Measurements from ENCODE around the gene ZDHHC21.
"Not testable (repeated sequence)": the region's sequence is repeated elsewhere in the genome, so short reads cannot be mapped to it uniquely, and the experiment has no call there.

ZDHHC21 gene

DNA sequence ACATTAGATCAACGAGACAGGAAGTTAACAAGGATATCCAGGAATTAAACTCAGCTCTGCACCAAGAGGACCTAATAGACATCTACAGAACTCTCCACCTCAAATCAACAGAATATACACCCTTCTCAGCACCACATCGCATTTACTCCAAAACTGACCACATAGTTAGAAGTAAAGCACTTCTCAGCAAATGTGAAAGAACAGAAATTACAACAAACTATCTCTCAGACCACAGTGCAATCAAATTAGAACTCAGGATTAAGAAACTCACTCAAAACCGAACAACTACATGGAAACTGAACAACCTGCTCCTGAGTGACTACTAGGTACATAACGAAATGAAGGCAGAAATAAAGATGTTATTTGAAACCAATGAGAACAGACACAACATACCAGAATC is 10.6 kb downstream of the ZDHHC21 start:
- not testable (repeated sequence) for DNase-seq (ENCODE audit: low read depth, low spot score)

DNA sequence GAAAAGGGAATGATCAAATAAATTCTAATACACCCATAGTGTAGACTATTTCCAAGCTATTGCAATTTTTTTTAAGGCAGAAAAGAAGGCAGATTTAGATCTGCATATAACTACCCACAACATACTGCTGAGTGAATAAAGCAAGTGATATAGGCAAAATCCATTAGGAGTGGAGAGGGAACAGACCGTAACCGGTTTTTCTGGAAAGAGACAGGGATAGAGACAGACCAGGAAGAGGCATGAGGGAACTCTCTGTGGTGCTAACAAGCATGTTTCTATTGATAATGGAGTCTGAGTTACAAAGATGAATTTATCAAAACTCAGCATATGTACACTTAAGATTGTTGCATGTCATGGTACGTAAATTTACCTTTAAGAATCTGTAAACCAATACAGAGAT is 14.5 kb downstream of the ZDHHC21 start:
- DNase-seq (ENCODE audit: low read depth, low spot score), result no peak

DNA sequence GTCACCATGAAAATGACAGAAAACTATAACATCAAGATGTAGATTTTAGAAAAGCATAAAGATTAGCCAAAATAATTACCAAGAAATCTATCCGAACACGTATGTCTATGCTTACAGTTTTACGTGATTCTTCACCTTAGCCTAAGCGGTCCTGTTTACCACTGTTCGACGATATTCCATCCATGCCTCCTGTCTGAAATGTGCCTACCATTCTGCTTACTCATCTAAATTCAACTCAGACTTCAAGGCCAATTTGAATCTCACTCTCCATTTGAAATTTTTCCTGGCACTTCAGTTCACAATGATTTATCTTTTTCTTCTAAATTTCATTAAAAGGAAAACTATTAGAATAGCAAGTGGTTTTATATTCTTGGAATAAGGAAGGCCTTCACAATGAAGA is 15.4 kb downstream of the ZDHHC21 start:
- no peak for DNase-seq (ENCODE audit: low read depth, low spot score)

DNA sequence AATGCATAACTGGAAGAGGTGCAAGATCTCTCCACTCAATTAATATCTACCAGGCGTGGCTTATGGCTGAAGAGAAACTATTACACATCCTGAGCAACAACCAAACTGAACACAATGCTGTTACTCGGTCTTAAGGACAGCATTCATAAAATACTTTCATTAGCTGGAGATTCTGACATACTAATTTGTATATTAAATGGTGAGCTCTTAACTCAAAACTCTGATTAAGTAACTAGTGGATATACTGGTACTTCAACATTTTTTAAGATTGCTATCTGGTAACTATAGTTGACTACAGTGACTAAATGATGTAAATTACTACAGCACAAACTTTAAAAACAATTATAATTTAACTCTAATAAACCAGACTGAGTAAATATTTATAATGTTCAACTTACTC is 15.8 kb downstream of the ZDHHC21 start:
- DNase-seq (ENCODE audit: low read depth, low spot score), result no peak

DNA sequence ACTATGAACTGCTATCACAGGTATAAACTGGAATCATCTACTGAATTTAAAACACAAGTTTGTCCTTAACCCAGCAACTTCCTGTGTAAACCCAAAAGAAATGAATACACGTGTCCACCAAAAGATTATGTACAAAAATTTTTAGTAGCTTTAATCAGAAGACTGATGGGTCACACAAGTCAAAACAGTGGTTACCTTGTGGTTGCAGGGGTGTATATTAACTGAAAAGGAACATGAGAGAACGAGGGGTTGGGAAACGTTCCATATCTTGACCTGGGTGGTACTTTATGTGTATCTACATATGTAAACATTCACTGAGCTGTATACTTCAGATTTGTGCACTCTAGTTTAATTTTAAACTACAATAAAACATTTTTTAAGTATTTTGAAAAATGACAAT is 18.6 kb downstream of the ZDHHC21 start:
- no peak for DNase-seq (ENCODE audit: low read depth, low spot score)

DNA sequence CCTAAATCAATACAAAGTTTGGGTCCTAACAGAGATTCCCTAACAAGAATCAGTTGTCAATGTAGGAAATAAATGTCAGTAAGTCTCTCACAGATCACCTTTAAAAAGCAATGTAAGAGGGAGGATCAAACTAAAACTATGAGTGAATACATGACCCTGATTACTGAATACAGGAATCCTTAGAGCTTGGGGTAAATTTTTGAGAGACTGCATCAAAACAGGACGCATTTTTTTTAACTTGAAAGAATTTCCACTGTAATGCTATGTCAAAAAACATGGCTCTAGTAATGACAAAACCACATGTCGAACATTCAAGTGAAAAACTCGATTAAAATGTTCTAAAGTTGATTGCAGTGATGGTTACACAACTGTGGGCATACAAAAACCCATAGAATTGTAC is 21.9 kb downstream of the ZDHHC21 start:
- DNase-seq (ENCODE audit: low read depth, low spot score), result no peak

DNA sequence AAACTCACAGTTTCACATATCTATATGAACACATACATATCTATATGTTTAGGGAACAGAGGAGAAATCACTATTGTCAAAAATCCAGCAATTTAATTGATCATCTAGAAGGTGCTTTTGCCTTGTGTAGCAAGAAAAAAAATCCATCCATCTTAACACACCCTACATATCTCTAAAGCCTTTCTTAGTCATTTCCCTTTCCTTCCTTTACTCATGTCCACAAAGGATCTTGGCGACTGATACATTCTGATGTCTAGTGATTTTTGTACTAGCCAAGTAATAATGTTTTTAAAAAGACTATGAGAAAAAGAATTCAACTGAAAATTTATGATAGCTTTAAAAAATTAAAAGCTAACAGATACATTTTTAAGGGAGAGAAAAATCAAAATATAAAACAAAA is 22.5 kb downstream of the ZDHHC21 start:
- DNase-seq (ENCODE audit: low read depth, low spot score), result no peak

DNA sequence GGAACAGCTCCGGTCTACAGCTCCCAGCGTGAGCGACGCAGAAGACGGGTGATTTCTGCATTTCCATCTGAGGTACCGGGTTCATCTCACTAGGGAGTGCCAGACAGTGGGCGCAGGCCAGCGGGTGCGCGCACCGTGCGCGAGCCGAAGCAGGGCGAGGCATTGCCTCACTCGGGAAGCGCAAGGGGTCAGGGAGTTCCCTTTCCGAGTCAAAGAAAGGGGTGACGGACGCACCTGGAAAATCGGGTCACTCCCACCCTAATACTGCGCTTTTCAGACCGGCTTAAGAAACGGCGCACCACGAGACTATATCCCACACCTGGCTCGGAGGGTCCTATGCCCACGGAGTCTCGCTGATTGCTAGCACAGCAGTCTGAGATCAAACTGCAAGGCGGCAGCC is 29.2 kb downstream of the ZDHHC21 start:
- not testable (repeated sequence) for DNase-seq (ENCODE audit: low read depth, low spot score)

DNA sequence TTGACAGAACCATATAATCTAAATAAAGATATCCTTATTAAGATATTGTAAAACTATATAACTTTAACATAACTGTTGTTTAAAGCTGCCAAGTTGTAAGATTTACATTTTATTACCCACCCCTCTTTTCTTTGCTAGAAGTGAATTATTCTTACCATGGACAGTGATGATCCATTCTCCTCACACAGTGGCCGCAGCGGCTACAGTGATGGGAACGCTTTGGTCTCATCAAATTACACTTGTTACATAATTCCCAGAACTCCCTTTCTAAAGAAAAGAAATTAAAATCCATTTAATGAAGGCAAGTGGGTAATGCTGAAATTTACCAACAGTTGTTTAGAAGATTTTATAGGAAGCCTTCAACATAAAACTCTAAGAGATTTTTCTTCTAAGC is 31.2 kb downstream of the ZDHHC21 start:
- DNase-seq (ENCODE audit: low read depth, low spot score), result no peak

DNA sequence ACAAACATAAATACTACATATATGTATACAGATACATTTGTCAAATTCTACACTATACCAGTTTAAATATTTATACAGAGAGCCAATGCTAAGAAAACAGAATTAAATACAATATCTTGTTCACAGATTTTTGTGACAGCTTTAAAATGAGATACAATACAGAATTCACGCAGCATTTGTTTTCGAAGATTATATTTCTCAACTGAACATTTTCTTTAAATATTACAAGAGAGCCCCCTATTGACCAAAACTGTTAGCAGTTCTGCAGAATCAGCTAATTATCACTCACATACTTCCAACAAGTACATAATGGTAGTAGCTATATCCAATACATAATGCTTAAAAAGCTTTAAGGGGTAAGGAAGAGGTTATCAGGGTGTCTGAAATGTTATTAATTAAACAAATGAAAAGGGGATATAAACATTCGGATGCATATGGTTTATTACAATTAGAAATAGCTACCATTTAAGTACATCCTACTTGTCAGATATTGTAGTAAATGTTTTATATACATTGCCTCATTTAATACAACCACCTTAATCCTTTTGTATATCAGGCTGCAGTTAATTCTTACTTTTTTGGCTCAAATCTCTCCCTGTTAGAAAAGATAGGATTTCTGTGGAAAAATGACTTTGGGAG is 31.7 kb downstream of the ZDHHC21 start:
- no peak for DNase-seq (ENCODE audit: low read depth, low spot score)

DNA sequence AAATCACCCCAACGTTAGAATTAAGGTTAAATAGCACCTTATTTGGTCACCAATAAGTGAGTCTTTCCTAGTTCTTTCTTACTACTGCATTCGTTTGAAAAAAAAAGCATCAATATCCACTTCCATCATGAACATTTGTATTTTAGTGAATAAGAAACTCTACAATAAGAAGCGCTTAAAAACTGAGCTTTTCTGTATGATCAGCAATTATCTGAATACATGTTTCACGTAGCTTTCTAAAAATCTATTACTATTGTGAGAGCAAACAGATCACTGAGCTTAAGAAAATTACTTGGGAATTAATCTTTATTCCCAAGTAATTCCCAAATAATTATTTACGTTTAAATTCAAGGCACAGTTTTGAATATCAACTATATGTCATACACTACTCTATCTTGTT is 32.5 kb downstream of the ZDHHC21 start:
- no peak for DNase-seq (ENCODE audit: low read depth, low spot score)

DNA sequence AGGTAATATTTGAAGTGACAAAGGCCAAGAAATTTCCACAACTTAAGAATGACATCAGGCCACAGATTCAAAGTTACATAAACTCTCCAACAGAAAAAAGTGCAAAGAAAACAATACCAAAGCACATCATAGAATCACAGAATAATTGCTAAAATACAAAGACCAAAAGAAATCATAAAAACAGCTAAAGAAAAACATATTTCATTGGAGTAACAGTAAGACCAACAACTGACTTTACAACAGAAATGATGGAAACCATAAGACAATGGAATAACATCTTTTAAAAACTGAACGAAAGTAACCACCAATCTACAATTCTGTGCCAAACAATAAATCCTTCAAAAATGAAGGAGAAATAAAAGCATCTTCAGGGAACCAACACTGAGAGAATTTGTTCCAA is 38.3 kb downstream of the ZDHHC21 start:
- DNase-seq (ENCODE audit: low read depth, low spot score), result no peak

DNA sequence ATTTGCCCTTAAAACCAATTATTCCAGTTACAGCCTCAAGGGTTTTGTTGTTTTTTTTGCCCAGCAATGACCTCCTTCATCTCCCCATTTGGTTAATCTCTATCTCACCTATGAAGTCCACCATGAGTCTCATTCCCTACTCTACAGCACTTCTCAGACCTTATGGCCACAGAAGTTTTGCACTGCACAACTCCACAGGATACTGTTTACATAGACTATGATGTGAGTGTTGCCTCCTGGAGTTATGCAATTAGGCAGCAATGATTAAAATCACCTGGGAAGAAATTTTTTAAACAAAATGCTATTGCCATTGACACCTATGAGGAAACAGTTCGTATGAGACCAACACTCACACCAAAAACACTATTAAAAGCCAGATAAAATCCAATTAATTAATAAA is 39.7 kb downstream of the ZDHHC21 start:
- no peak for DNase-seq (ENCODE audit: low read depth, low spot score)

DNA sequence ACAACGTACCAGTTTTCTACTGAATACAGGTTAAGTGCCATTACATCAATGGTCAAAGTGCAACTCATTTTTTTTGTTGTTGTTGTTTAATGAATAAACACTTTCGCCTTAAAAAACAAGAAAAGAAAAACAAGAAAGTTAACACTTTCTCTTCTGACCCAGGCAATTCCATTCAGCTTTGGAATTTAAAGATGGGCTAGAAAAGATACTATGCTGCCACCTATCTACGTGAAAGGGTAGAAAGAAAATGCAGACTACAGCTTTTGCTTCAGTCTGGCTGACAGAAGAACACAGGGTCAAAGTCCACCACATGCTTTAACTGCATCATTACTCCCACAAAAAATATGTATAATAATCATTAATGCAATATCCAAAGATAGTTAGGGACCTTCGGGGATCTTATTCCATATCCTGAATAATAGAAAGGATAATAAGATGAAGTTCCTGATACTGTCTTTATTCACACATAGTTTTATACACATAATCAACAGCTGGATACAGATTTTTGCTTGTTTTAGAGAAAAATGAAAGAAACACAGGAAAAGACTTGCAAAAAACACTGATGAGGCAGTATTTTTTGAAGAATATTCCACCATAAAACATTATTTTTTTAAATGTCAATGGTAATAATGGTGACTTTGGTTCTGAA is 40.4 kb downstream of the ZDHHC21 start:
- peak; percentile 8 for DNase-seq (ENCODE audit: low read depth, low spot score)

DNA sequence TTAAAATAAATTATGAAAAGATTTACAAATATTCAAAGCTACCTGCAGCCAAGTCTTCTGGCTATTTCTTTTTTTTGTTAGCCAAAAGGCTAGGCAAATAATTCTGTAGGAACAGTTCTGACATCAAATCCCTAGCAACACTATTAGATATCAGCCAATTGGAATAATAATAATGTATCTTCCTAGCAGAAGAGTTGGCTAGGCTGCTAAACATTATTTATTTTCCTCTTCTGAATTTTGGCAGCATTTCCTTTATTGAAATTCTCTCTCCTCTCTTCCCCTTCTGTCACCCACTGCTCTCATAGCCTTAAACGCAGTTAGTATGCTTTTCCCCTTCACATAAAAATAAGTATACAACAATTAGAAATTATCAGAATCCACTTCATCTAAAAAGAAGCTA is 42.6 kb downstream of the ZDHHC21 start:
- no peak for DNase-seq (ENCODE audit: low read depth, low spot score)

DNA sequence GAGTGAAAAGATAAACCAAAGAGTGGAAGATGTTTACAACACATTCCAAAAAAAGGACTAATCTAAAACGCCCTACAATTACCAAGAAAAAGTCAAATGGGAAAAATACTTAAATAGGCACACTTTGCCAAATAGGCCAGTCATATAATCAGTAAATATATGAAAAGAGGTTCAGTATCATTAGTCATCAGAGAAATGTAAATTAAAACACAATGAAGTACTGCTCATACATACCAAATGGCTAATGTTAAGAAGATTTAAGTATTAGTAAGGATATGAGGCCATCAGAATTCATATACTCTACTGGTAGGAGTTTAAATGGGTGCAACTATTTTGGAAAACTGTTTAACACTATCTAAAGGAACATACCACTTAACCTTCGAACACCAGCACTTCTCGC is 47.6 kb downstream of the ZDHHC21 start:
- no peak for DNase-seq (ENCODE audit: low read depth, low spot score)

DNA sequence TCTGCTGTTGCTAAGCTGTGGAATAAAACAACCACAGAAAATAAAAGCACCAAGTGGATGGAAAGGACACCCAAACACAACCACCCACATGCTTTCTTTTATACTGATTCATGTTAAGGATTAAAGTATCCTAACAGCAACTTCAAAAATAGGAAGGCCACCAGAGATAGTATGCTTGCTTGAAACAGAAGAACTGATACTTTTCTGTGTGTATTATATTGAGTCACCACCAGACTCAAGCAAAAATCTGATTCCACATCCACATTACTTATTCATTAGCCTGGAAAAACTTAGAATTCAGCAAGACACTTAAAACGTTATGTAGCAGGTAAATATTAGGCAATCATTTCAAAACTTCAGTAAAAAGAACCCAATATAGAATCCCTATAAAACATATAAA is 52.3 kb downstream of the ZDHHC21 start:
- no peak for DNase-seq (ENCODE audit: low read depth, low spot score)

DNA sequence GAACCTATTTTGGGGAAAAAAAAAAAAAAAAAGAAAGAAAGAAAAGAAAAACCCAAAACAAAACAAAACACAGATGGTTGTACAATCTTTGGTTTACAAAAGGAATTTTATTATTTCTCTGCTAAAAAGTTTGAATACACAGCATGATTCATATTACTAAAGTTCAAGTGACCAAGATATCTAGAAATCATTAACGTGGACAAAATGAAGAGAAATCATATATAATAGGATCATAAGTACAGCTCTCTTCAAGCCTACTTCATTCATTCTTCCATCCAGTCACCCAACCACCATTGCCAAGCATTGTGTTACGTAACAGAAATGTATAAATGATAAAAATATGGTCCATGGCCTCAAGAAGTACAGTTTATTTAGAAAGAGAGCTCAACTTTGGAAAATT is 52.9 kb downstream of the ZDHHC21 start:
- DNase-seq (ENCODE audit: low read depth, low spot score), result no peak

DNA sequence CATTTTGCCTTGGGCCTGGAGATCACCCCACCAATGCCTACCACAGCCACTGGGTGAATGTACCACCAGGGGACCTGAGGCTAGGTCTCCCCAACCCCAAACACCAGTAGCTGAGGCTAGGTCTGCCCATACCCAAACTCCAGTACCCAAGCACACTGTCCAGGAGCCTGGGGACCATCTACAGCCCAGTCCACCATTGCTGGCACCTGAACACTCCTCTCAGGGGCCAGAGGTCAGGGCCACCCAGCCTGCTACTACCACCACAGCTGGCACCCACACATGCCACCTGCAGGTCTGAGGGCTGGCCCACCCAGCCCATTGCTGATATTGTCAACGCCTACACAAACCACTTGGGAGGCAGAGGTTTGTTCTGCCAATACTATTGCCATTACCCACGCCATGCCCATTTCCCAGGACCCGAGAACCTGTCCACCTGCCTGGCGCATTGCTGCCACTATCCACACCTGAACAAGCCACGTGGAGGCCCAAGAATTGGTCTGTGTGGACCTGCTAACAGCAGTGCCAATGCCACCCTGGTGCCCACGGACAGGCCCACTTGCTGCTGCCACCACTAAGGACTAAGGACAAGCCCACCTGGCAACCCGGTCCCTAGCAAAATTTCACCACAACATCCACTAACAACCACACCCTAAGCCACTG is 59.2 kb downstream of the ZDHHC21 start:
- no peak for DNase-seq (ENCODE audit: low read depth, low spot score)

DNA sequence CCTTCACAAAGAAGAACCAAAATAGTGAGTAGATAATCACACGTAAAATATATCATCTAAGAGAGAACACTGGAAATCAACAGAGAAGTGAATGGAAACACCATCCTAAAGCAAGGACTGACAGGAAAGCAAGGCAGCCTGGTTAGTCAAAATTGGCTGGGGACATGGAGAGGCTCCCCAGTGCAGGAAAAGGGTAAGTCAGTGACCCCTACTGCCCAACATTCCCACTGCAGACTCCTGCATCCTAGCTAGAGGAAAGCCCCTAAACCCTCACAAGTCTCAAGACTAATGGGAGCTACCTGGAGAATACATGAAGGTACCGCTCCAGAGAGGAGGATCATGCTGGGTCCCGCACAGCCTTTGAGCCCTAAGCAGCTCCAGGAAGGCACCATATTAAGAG is 60.1 kb downstream of the ZDHHC21 start:
- DNase-seq (ENCODE audit: low read depth, low spot score), result peak; percentile 4

DNA sequence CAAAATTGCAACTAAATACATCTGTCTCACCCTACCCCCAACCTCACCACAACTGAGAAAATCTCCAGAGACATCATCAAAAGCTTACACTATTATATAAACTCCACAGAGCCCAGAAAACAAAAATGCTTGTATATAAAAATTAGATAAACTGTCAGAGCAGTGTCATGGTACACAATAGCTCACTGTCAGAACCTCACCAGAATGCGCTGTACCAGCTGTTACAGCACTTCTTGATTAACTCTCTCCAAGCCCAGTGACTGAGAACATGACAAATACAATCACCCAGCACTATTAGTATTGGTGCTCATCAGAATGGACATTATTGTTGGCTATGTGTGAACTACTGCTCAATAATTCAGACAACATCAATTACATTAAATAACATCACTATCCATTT is 65.7 kb downstream of the ZDHHC21 start:
- no peak for DNase-seq (ENCODE audit: low read depth, low spot score)

DNA sequence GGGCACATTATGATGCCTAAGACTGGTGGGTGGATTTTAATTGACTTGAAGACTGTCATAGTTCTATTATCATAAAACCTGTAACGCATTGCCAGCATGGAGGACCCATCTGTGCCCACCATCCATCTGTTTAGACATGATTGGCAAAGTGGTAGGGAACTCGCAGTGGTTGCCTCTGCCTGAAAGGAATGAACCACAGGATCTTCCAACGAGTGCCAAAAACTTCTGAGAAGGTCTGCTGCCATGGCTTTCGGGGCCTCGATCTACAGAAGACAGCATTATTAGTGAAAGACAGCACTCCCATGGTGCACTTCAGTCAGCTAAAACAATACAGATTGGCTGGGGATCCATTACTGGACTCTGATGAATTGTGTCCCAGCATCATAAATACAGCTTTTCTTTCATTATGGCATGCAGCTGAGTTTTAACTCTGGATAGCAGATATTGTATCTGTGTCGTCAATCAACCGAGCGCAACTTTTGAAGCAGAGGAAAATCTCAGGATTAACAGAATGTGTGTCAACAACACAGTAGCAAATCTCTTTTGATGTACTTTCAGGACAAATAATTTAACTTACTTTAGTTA is 74.3 kb downstream of the ZDHHC21 start:
- no peak for DNase-seq (ENCODE audit: low read depth, low spot score)

Data from ELF-1 (cell line).